ENCODE measurements around the gene ERMN.
"Not testable (repeated sequence)": the region's sequence is repeated elsewhere in the genome, so short reads cannot be mapped to it uniquely, and the experiment has no call there.

ERMN gene

DNA sequence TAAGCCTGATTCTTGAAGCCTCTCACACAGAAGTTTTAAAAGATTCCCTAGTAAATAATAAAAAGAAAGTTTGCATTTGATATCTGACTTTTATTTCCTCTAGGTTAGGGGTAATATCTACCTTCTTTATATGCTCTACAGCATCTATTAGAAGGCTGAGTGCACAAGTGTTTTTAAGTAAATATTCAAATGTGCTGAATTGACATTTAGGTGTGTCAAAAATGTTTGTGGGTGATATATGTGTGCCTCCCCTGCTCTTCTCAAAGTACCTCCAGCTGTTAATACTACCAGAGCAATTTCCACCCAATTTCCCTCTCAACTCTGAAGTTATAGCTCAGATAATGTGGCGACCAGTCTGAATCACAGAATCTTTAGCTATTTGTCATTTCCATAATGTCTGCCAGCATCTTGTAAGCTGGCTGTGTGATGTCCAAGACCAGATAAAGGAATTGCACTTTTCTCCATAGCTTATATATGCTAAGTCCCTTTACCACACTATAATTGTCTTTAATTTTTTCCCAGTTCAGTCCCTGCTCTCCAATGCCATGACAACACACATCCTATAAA, 24.4 kb upstream of the ERMN start:
- no peaks in the 10 kb centered on the region for H3K4me1 ChIP-seq
- no peaks in the 10 kb centered on the region for H4K20me1 ChIP-seq
- no peak for TF ChIP-seq Cebpa-rat (IDR thresholded peaks at IDR 0.05)
- no peaks in the 10 kb centered on the region for H3K27me3 ChIP-seq
- no peaks in the 10 kb centered on the region for H3K36me3 ChIP-seq
- no peaks in the 10 kb centered on the region; the same call in 1 of the 2 replicates for H3K9me3 ChIP-seq
- H3K4me3 ChIP-seq, result no peak overlapping the region
- H3K9ac ChIP-seq, result no peak overlapping the region
- no peak overlapping the region for H3K27ac ChIP-seq
- H3K4me2 ChIP-seq, result no peak overlapping the region

- TF ChIP-seq Cebpa-rat (IDR thresholded peaks at IDR 0.05), result no peak
- Histone ChIP-seq H3K9ac (no peak overlapping the region), H3K36me3 (no peaks in the 10 kb centered on the region)
These were observed 22.8 kb upstream of the ERMN start for GRCh38 chr2:157348291-157348921.

DNA sequence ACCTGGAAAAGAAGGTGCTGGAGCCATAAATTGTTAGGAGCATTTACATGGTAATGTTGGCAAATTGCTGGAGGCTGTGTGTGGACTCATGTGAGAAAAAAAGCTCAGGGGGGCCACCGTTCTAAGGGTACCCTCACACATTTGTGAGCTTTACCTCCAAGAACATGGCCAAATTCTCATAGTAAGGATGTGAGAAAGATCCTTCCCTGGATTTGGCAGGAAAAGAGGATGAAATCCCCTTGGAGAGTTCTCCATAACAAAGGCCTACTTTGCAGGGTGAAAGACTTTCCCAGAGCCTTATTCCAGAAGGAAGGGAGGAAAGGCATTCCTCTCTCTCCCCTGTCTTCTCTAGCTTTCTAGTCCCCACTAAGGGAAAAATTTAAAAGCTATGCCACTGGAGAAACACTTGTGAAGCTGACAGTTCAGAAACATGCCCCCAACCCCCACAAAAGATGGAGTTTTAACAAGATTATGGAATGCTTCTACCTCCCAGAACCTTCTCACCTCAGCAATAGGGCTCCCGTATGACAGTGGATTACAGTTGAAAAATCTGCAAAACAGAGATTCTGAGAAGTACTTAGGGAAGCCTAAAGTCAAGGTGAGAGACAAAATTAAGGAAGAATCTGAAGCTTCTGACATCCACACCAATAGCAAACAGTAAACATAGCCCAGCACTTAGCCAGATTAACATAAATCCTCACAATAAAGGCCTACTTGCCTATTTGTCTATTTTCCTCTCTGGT, 20.2 kb upstream of the ERMN start:
- H3K27me3 ChIP-seq, result no peaks in the 10 kb centered on the region
- H3K9me3 ChIP-seq, result peaks cover 4% of the 10 kb centered on the region; the same call in 1 of the 2 replicates
- H3K27ac ChIP-seq, result no peak overlapping the region
- no peak overlapping the region for H3K9ac ChIP-seq
- TF ChIP-seq Cebpa-rat (IDR thresholded peaks at IDR 0.05), result no peak
- no peaks in the 10 kb centered on the region for H3K36me3 ChIP-seq
- no peak overlapping the region for H3K4me3 ChIP-seq
- no peaks in the 10 kb centered on the region for H4K20me1 ChIP-seq
- H3K4me1 ChIP-seq, result no peaks in the 10 kb centered on the region
- H3K4me2 ChIP-seq, result no peak overlapping the region

More at GRCh38 chr2:157348291-157348921, 22.8 kb upstream of the ERMN start:
- Histone ChIP-seq H4K20me1 (no peaks in the 10 kb centered on the region), H3K4me3 (no peak overlapping the region), H3K4me1 (no peaks in the 10 kb centered on the region), H3K9me3 (peaks cover 3% of the 10 kb centered on the region; the same call in 1 of the 2 replicates), H3K4me2 (no peak overlapping the region), H3K27me3 (no peaks in the 10 kb centered on the region), H3K27ac (no peak overlapping the region)

DNA sequence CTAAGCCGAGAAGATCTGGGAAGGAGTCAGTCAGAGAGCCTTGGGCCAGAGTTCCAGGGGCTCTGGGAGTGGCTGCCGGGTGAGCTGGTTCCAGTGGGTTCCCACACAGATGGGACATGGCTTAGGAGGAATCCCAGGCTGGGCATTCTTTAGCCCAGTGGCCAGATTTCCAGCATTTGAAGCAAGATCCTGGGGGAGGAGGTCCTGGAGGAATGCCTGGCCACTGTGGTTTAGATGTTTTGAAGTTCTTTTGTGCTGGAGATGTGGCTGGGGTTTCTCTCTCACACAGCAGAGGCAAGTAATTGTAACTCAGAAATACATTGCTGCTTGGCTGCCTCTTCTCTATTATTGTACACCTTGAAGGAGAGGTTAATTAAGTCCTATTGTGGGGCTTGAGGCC, 15.8 kb upstream of the ERMN start:
- not testable (repeated sequence) for H3K36me3 ChIP-seq, H3K9me3 ChIP-seq, H3K4me3 ChIP-seq, H3K27ac ChIP-seq, H3K4me1 ChIP-seq, H3K4me2 ChIP-seq, H4K20me1 ChIP-seq, H3K27me3 ChIP-seq, H3K9ac ChIP-seq

DNA sequence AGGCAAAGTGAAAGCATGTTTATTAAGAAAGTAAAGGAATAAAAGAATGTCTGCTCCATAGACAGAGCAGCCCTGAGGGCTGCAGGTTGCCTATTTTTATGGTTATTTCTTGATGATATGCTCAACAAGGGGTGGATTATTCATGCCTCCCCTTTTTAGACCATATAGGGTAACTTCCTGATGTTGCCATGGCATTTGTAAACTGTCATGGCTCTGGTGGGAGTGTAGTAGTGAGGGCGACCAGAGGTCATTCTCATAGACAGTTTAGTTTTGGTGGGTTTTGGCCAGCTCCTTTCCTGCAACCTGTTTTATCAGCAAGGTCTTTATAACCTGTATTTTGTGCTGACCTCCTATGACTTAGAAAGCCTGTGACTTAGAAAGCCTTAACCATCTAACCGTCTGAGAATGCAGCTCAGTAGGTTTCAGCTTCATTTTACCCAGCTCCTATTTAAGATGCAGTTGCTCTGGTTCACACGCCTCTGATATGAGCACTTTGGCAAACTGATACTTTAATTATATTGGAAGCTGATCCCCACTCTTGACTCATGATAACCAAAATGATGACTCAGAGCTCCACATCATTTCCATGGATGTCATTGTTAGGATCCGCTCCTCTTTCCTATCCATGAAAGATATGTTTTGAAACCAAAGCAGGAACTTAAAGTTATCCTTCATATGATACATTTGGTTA, 14.5 kb upstream of the ERMN start:
- Histone ChIP-seq H3K4me1 (no peaks in the 10 kb centered on the region), H3K9ac (no peak overlapping the region), H3K27ac (no peak overlapping the region), H4K20me1 (no peaks in the 10 kb centered on the region), H3K4me3 (no peak overlapping the region), H3K36me3 (no peaks in the 10 kb centered on the region), H3K4me2 (no peak overlapping the region), H3K9me3 (peaks cover 4% of the 10 kb centered on the region; the same call in 1 of the 2 replicates), H3K27me3 (no peaks in the 10 kb centered on the region)
- no peak for TF ChIP-seq Cebpa-rat (IDR thresholded peaks at IDR 0.05)

- H3K4me3 ChIP-seq, result no peak overlapping the region
- no peak for TF ChIP-seq Cebpa-rat (IDR thresholded peaks at IDR 0.05)
- H3K27ac ChIP-seq, result no peak overlapping the region
- H3K27me3 ChIP-seq, result no peaks in the 10 kb centered on the region
- H4K20me1 ChIP-seq, result no peaks in the 10 kb centered on the region
- H3K4me2 ChIP-seq, result no peak overlapping the region
- no peak overlapping the region for H3K9ac ChIP-seq
- H3K4me1 ChIP-seq, result no peaks in the 10 kb centered on the region
- H3K36me3 ChIP-seq, result no peaks in the 10 kb centered on the region
- no peaks in the 10 kb centered on the region for H3K9me3 ChIP-seq
These were observed 12.4 kb upstream of the ERMN start for GRCh38 chr2:157337978-157338377.

DNA sequence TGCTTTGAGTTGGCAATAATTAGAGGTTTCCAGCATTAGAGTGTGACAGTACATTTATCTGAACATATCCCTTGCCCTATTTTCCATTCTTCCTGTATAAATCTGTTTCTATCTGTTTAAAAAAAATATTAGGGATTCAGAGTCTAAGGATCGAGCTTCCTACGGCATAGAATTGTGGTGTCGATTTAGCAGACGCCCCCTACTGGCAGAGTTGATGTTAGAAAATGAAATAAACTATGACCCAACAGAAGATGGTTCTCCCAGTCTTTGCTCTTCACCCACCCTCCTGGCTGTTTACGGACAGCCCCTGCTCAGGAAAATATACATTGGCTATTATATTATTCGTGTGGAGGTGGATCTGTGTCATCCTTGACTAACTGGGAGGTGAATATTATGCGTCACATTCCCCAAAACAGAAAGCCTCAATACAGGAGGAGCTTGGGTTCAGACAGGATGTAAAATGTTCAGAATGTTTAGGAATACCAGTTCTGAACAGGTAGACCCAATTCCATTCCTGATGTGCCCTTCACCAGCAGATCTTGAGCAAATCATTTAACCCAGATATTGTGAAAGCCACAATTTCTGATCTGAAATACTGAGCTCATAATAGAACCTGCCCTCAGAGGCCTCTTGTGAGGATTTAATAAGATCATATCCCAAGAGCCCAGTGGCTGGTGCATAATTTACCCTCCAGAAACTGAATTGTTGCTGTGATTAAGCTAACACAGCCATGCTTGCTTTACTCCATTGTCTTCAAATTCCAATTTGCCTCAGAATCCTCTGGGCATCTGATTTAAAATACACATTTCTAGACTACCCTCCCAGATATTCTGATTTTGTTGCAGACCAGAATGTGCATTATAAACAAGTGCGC, 10.8 kb upstream of the ERMN start:
- H3K4me2 ChIP-seq, result no peak overlapping the region
- no peaks in the 10 kb centered on the region for H3K27me3 ChIP-seq
- H3K36me3 ChIP-seq, result no peaks in the 10 kb centered on the region
- no peak overlapping the region for H3K4me3 ChIP-seq
- no peaks in the 10 kb centered on the region for H3K4me1 ChIP-seq
- no peak for TF ChIP-seq Cebpa-rat (IDR thresholded peaks at IDR 0.05)
- H3K9ac ChIP-seq, result no peak overlapping the region
- no peak overlapping the region for H3K27ac ChIP-seq
- no peaks in the 10 kb centered on the region for H3K9me3 ChIP-seq
- no peaks in the 10 kb centered on the region for H4K20me1 ChIP-seq

- Histone ChIP-seq H3K4me1 (no peaks in the 10 kb centered on the region), H3K36me3 (no peaks in the 10 kb centered on the region), H4K20me1 (no peaks in the 10 kb centered on the region), H3K9me3 (no peaks in the 10 kb centered on the region), H3K4me3 (no peak overlapping the region), H3K9ac (no peak overlapping the region), H3K4me2 (no peak overlapping the region), H3K27ac (no peak overlapping the region), H3K27me3 (no peaks in the 10 kb centered on the region)
- TF ChIP-seq Cebpa-rat (IDR thresholded peaks at IDR 0.05), result no peak
These were observed 9.2 kb upstream of the ERMN start for GRCh38 chr2:157334797-157335196.

DNA sequence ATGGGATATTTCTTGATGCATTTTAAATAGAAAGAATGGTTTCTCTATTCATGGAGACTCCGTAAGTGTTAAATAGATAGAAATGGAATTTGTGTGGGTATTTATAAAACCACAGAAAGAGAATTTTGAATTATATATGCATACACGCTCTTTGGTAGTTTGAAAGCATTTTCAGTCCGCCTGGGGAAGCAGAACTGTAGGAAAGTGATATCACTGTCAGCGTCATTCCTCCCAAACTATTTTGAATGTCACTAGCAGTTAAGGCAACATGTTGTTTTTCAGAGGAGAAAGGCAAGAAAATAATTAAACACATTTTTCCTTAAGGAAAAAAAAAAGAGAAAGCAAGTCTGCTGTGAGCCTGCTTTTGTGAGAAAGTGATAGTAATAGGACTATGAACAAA, 8.7 kb upstream of the ERMN start:
- Histone ChIP-seq H3K4me3 (no peak overlapping the region), H3K36me3 (no peaks in the 10 kb centered on the region), H3K4me2 (no peak overlapping the region), H3K4me1 (no peaks in the 10 kb centered on the region), H3K9ac (no peak overlapping the region), H3K9me3 (no peaks in the 10 kb centered on the region), H3K27me3 (no peaks in the 10 kb centered on the region), H3K27ac (no peak overlapping the region), H4K20me1 (no peaks in the 10 kb centered on the region)
- TF ChIP-seq Cebpa-rat (IDR thresholded peaks at IDR 0.05), result no peak

All from BLaER1 (cell line).